GM12878 (cell line): ENCODE results near the gene ERC1. TPM values are rescaled to one million over a fixed set of nuclear protein-coding genes. Genes with fewer than 3 reads are reported as not detected.
A peak's percentile ranks its signal among the peaks of the same experiment; 100 is the strongest.

Experiments used
- ATF7 ChIP-seq: fragments of 450-650 bp; IDR thresholded peaks from 2 replicates; pipeline ENCODE4 v1.6.1; 2016; ENCODE audit warnings: low read depth, mild to moderate bottlenecking
- BHLHE40 ChIP-seq, 2 experiments: fragments of 450-650 bp in 1 of 2; IDR thresholded peaks; 2 replicates each; pipeline ENCODE4 v1.6.1; 2011 to 2017; ENCODE audit warnings: low read depth in 2 of 2, borderline replicate concordance in 1 of 2, improper control_type of control experiment in 1 of 2, low read length in 1 of 2, mild to moderate bottlenecking in 1 of 2
- CBX3 ChIP-seq: fragments of 200-600 bp; sonication (generic); IDR thresholded peaks from 2 replicates; pipeline ENCODE4 v1.6.1; 2016; ENCODE audit warnings: low read depth, borderline replicate concordance
- CBX5 ChIP-seq: sonication (generic); IDR thresholded peaks from 2 replicates; pipeline ENCODE4 v1.6.1; 2016; ENCODE audit warnings: low read depth, moderate library complexity, mild to moderate bottlenecking, inconsistent platforms
- CHD1 ChIP-seq: IDR thresholded peaks from 2 replicates; pipeline ENCODE4 v1.6.1; 2012; ENCODE audit warnings: low read depth, low read length, improper control_type of control experiment
- CREM ChIP-seq: IDR thresholded peaks from 2 replicates; pipeline ENCODE4 v1.6.1; 2014; ENCODE audit warnings: antibody characterized with exemption, low read depth
- EGR1 ChIP-seq, 2 experiments: IDR thresholded peaks; 1 replicate in 1 of 2; 2 replicates in 1 of 2; pipeline ENCODE4 v1.6.1; 2011 to 2012; ENCODE audit warnings: low read depth in 2 of 2, low read length in 2 of 2, borderline replicate concordance in 1 of 2, mild to moderate bottlenecking in 1 of 2, moderate library complexity in 1 of 2
- ESRRA ChIP-seq: IDR thresholded peaks from 2 replicates; pipeline ENCODE4 v1.6.1; 2012; ENCODE audit warnings: mild to moderate bottlenecking, low read length, improper control_type of control experiment
- GABPA ChIP-seq: IDR thresholded peaks from 2 replicates; pipeline ENCODE4 v1.6.1; 2014; ENCODE audit warnings: antibody characterized with exemption, low read depth, mild to moderate bottlenecking, inconsistent platforms
- HCFC1 ChIP-seq: fragments of 150-350 bp; IDR thresholded peaks from 2 replicates; pipeline ENCODE4 v1.6.1; 2014; ENCODE audit warnings: low read length
- IRF3 ChIP-seq: fragments of 450-650 bp; IDR thresholded peaks from 2 replicates; pipeline ENCODE4 v1.6.1; 2014; ENCODE audit warnings: mild to moderate bottlenecking
- NR2C1 ChIP-seq: fragments of 450-650 bp; IDR thresholded peaks from 2 replicates; pipeline ENCODE4 v1.6.1; 2017; ENCODE audit warnings: antibody characterized with exemption, mild to moderate bottlenecking, moderate library complexity
- NRF1 ChIP-seq: conservative IDR thresholded peaks from 2 replicates; pipeline ENCODE4 v1.6.1; 2011; ENCODE audit warnings: mild to moderate bottlenecking, low read depth, low read length, improper control_type of control experiment
- PAX5 ChIP-seq: IDR thresholded peaks from 2 replicates; pipeline ENCODE4 v1.6.1; 2011; ENCODE audit warnings: low read depth, low read length, borderline replicate concordance
- RAD51 ChIP-seq: fragments of 450-650 bp; IDR thresholded peaks from 2 replicates; pipeline ENCODE4 v1.6.1; 2016; ENCODE audit warnings: moderate library complexity, mild to moderate bottlenecking, inconsistent platforms
- RBBP5 ChIP-seq: fragments of 200-600 bp; sonication (generic); conservative IDR thresholded peaks from 2 replicates; pipeline ENCODE4 v1.6.1; 2016
- RUNX3 ChIP-seq: IDR thresholded peaks from 2 replicates; pipeline ENCODE4 v1.6.1; 2012; ENCODE audit warnings: low read length, inconsistent platforms
- SMAD1 ChIP-seq: fragments of 450-650 bp; IDR thresholded peaks from 2 replicates; pipeline ENCODE4 v1.6.1; 2018; ENCODE audit warnings: mild to moderate bottlenecking, low read depth; ENCODE audit not compliant: partially characterized antibody
- TARDBP ChIP-seq: IDR thresholded peaks from 2 replicates; pipeline ENCODE4 v1.6.1; 2016; ENCODE audit warnings: borderline replicate concordance
- TBL1XR1 ChIP-seq: IDR thresholded peaks from 2 replicates; pipeline ENCODE4 v1.6.1; 2012; ENCODE audit warnings: low read depth, low read length, improper control_type of control experiment
- TCF12 ChIP-seq: IDR thresholded peaks from 2 replicates; pipeline ENCODE4 v1.6.1; 2011; ENCODE audit warnings: low read depth, mild to moderate bottlenecking, low read length
- USF1 ChIP-seq: IDR thresholded peaks from 2 replicates; pipeline ENCODE4 v1.6.1; 2011; ENCODE audit warnings: borderline replicate concordance, low read depth, mild to moderate bottlenecking, moderate library complexity, mixed read lengths, low read length; ENCODE audit not compliant: insufficient read depth; ENCODE audit errors: extremely low read length
- ZNF217 ChIP-seq: fragments of 450-650 bp; IDR thresholded peaks from 2 replicates; pipeline ENCODE4 v1.6.1; 2017; ENCODE audit warnings: antibody characterized with exemption, mild to moderate bottlenecking
- polyA plus RNA-seq, 11 experiments: library from polyadenylated mRNA; depleted of rRNA in 4 of 11; unstranded in 6 of 11; stranded (reverse) in 5 of 11; fragments of >200 nt; fragmentation: Nextera tagmentation in 4 of 11; fragmentation: Illumina TruSeq in 1 of 11; extraction: Ambion mirVana in 4 of 11; extraction: Trizol in 1 of 11; gene quantifications; 1 replicate in 1 of 11; 2 replicates in 10 of 11; pipeline versions ENCODE4 v1.2.1 to v1.2.3, GENCODE V29; 2011 to 2016; ENCODE audit warnings: inconsistent platforms in 2 of 11, missing spikeins in 2 of 11, low read depth in 1 of 11
- total RNA-seq, 4 experiments: library from RNA; depleted of rRNA in 3 of 4; stranded (reverse); fragments of >200 nt in 3 of 4; fragmentation: Illumina TruSeq in 1 of 4; extraction: Trizol in 1 of 4; gene quantifications; 2 replicates each; pipeline versions ENCODE4 v1.2.1 to v1.2.3, GENCODE V29; 2013 to 2021
- TF ChIP-seq, protein P1 (sequence below): fragments of 450-650 bp; IDR thresholded peaks from 2 replicates; pipeline ENCODE4 v1.6.1; 2017; ENCODE audit warnings: borderline replicate concordance
- TF ChIP-seq, protein P2 (sequence below): fragments of 450-650 bp; formaldehyde crosslinking; IDR thresholded peaks from 2 replicates; pipeline ENCODE4 v1.4.0; 2022; ENCODE audit warnings: mild to moderate bottlenecking, moderate library complexity
- TF ChIP-seq, protein P3 (sequence below): IDR thresholded peaks from 2 replicates; pipeline ENCODE4 v1.6.1; 2011; ENCODE audit warnings: low read depth, mild to moderate bottlenecking, low read length, moderate library complexity, borderline replicate concordance; ENCODE audit errors: extremely low read depth

Gene ERC1
- total and polyA plus RNA-seq, 10 of the 15 experiments (the other 5 are each of a cell fraction or from before 2014, with no cell fraction given) = 0.75 to 8.0 (median 5.0) TPM

DNA sequence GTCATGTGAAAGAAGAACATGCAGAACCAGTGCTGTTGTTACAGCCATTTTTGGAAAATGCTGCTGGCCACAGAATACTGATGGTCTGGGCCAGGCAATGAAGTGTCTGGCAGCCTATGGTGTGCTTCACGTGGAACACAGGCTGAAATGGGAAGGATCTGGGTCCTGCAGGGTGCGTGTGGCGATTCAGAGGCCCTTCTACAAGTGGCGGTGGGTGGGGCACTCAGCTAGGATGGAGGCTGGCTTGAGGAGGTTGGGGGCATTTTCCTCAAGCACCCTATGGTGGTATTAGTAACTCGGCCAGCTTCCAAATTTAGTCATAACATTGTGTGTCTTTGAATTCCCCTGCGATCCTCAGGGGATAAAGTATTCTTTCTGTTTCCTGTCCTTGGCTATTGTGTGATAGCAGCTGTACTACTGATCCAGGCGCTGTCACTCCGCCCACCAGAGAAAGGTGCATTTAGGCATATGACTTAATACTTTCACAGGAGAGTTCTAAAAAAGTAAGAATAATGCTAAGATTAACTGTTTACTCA is 32.4 kb upstream of the ERC1 start (continued):
- TF ChIP-seq, protein P1, sequence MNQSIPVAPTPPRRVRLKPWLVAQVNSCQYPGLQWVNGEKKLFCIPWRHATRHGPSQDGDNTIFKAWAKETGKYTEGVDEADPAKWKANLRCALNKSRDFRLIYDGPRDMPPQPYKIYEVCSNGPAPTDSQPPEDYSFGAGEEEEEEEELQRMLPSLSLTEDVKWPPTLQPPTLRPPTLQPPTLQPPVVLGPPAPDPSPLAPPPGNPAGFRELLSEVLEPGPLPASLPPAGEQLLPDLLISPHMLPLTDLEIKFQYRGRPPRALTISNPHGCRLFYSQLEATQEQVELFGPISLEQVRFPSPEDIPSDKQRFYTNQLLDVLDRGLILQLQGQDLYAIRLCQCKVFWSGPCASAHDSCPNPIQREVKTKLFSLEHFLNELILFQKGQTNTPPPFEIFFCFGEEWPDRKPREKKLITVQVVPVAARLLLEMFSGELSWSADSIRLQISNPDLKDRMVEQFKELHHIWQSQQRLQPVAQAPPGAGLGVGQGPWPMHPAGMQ = no peak
- peak; percentile 67; the same call in 1 of the 2 replicates for TF ChIP-seq TARDBP
- no peak for TF ChIP-seq PAX5
- TF ChIP-seq NRF1 = no peak
- 0 out of 4 replicates have a peak, but pooled peaks have one; percentile 5 to 20 for TF ChIP-seq BHLHE40 (IDR thresholded peaks at IDR 0.05; ENCODE audit: borderline replicate concordance in 1 of 2, low read depth in 2 of 2, low read length in 1 of 2)
- peak in 1 of 2 experiments; percentile 61; a peak in 1 of 3 replicates for TF ChIP-seq EGR1 (IDR thresholded peaks at IDR 0.05; ENCODE audit: borderline replicate concordance in 1 of 2, low read depth in 2 of 2, low read length in 2 of 2)
- TF ChIP-seq CBX3 = no peak
- TF ChIP-seq, protein P2, sequence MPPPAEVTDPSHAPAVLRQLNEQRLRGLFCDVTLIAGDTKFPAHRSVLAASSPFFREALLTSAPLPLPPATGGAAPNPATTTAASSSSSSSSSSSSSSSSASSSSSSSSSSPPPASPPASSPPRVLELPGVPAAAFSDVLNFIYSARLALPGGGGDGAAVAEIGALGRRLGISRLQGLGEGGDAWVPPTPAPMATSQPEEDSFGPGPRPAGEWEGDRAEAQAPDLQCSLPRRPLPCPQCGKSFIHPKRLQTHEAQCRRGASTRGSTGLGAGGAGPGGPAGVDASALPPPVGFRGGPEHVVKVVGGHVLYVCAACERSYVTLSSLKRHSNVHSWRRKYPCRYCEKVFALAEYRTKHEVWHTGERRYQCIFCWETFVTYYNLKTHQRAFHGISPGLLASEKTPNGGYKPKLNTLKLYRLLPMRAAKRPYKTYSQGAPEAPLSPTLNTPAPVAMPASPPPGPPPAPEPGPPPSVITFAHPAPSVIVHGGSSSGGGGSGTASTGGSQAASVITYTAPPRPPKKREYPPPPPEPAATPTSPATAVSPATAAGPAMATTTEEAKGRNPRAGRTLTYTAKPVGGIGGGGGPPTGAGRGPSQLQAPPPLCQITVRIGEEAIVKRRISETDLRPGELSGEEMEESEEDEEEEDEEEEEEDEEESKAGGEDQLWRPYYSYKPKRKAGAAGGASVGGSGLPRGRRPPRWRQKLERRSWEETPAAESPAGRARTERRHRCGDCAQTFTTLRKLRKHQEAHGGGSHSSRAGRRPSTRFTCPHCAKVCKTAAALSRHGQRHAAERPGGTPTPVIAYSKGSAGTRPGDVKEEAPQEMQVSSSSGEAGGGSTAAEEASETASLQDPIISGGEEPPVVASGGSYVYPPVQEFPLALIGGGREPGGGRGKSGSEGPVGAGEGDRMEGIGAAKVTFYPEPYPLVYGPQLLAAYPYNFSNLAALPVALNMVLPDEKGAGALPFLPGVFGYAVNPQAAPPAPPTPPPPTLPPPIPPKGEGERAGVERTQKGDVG = no peak
- TF ChIP-seq NR2C1 = no peak
- 0 out of 2 replicates have a peak, but pooled peaks have one; percentile 42 for TF ChIP-seq GABPA
- no peak for TF ChIP-seq TBL1XR1
- TF ChIP-seq ZNF217 = no peak
- peak; percentile 59 for TF ChIP-seq SMAD1
- peak; percentile 71; the same call in 1 of the 2 replicates for TF ChIP-seq TCF12
- no peak for TF ChIP-seq HCFC1
- TF ChIP-seq RUNX3 = peak; percentile 74
- no peak; the same call in none of the 2 replicates for TF ChIP-seq CREM
- TF ChIP-seq, protein P3, sequence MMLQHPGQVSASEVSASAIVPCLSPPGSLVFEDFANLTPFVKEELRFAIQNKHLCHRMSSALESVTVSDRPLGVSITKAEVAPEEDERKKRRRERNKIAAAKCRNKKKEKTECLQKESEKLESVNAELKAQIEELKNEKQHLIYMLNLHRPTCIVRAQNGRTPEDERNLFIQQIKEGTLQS = no peak
- TF ChIP-seq CHD1 = no peak
- no peak for TF ChIP-seq ESRRA
- TF ChIP-seq RBBP5 = no peak
- TF ChIP-seq USF1 = no peak
- TF ChIP-seq RAD51 = no peak
- TF ChIP-seq CBX5 = no peak
- TF ChIP-seq IRF3 = no peak
- TF ChIP-seq ATF7 = peak; percentile 84
